ENCODE measurements around the gene TTLL11.

The TTLL11 gene

GRCh38 chr9:121779381-121780117, 313.6 kb downstream of the TTLL11 start:
- no peak for TF ChIP-seq ZFX (IDR thresholded peaks at IDR 0.05)
- TF ChIP-seq CTCF (conservative IDR thresholded peaks at IDR 0.05): no peak
- H3K27ac ChIP-seq: no peak overlapping the region

GRCh38 chr9:121778252-121779225, 314.6 kb downstream of the TTLL11 start:
- no peak overlapping the region for H3K27ac ChIP-seq
- TF ChIP-seq ZFX (IDR thresholded peaks at IDR 0.05) (no peak), CTCF (conservative IDR thresholded peaks at IDR 0.05) (no peak)

GRCh38 chr9:121776739-121777637, 316.1 kb downstream of the TTLL11 start:
- H3K27ac ChIP-seq: no peak overlapping the region
- TF ChIP-seq CTCF (conservative IDR thresholded peaks at IDR 0.05) (no peak), ZFX (IDR thresholded peaks at IDR 0.05) (no peak)

- no peak for TF ChIP-seq ZFX (IDR thresholded peaks at IDR 0.05)
- TF ChIP-seq CTCF (conservative IDR thresholded peaks at IDR 0.05): no peak
- no peak overlapping the region for H3K27ac ChIP-seq
Measured at GRCh38 chr9:121776001-121776738, 316.9 kb downstream of the TTLL11 start.

- no peak overlapping the region for H3K27ac ChIP-seq
- TF ChIP-seq ZFX (IDR thresholded peaks at IDR 0.05): no peak
- no peak for TF ChIP-seq CTCF (conservative IDR thresholded peaks at IDR 0.05)
Measured at GRCh38 chr9:121774715-121775613, 318.1 kb downstream of the TTLL11 start.

All from C4-2B (cell line).